DMS153 (cell line): ENCODE results near the gene ZNF664.

ENCODE experiments used
- DNase-seq: peaks from one replicate; lab custom pipeline; 2025; lab: John Stamatoyannopoulos, UW

ZNF664 gene

GRCh38 chr12:124009781-124010180 lies 36.8 kb downstream of the ZNF664 start:
- DNase-seq: no peak

- DNase-seq: no peak
Observed at GRCh38 chr12:124010687-124011086, 37.7 kb downstream of the ZNF664 start.

- no peak for DNase-seq
Observed at GRCh38 chr12:124011435-124012115, 38.6 kb downstream of the ZNF664 start.

- no peak for DNase-seq
Observed at GRCh38 chr12:124013073-124013472, 40.1 kb downstream of the ZNF664 start.

- DNase-seq: no peak
Observed at GRCh38 chr12:124015494-124016461, 42.8 kb downstream of the ZNF664 start.

GRCh38 chr12:124017064-124017463 lies 44.0 kb downstream of the ZNF664 start:
- no peak for DNase-seq

- no peak for DNase-seq
Observed at GRCh38 chr12:124018539-124018938, 45.5 kb downstream of the ZNF664 start.

GRCh38 chr12:124019115-124019514 lies 46.1 kb downstream of the ZNF664 start:
- DNase-seq: no peak

- no peak for DNase-seq
Observed at GRCh38 chr12:124020514-124020949, 47.5 kb downstream of the ZNF664 start.

GRCh38 chr12:124021007-124021406 lies 48.0 kb downstream of the ZNF664 start:
- DNase-seq: no peak

GRCh38 chr12:124022161-124022560 lies 49.1 kb downstream of the ZNF664 start:
- DNase-seq: no peak

GRCh38 chr12:124024263-124024678 lies 51.3 kb downstream of the ZNF664 start:
- DNase-seq: no peak

GRCh38 chr12:124024776-124025175 lies 51.8 kb downstream of the ZNF664 start:
- DNase-seq: no peak

GRCh38 chr12:124025661-124026060 lies 52.6 kb downstream of the ZNF664 start:
- DNase-seq: no peak

- no peak for DNase-seq
Observed at GRCh38 chr12:124026755-124027745, 54.0 kb downstream of the ZNF664 start.

- DNase-seq: no peak
Observed at GRCh38 chr12:124027753-124028554, 54.9 kb downstream of the ZNF664 start.

GRCh38 chr12:124028555-124028925 lies 55.5 kb downstream of the ZNF664 start:
- no peak for DNase-seq

GRCh38 chr12:124030008-124030407 lies 57.0 kb downstream of the ZNF664 start:
- no peak for DNase-seq

- DNase-seq: no peak
Observed at GRCh38 chr12:124030510-124030909, 57.5 kb downstream of the ZNF664 start.

GRCh38 chr12:124031058-124031457 lies 58.0 kb downstream of the ZNF664 start:
- no peak for DNase-seq

GRCh38 chr12:124032265-124032886 lies 59.4 kb downstream of the ZNF664 start:
- DNase-seq: no peak
